A549 (cell line): Measurements from ENCODE around the gene FAXDC2. TPM values are rescaled to one million over a fixed set of nuclear protein-coding genes. Genes with fewer than 3 reads are reported as not detected.

Source experiments
- ATAC-seq, 2 experiments: fragments of 200-7000 bp in 1 of 2; fragments of >200 bp in 1 of 2; cut with Nextera tagmentation in 1 of 2; cut with Tn5 transposase in 1 of 2; 3 replicates each; pipeline versions ENCODE4 v1.8.0 to v1.9.1; 2018 to 2020; ENCODE audit warnings: mild to moderate bottlenecking in 1 of 2, moderate library complexity in 1 of 2
- CTCF ChIA-PET: fragments of 300-600 bp; sonication (Branson Sonifier 250); formaldehyde crosslinking; extraction: SDS; loops from one replicate; lab custom pipeline; 2021; ENCODE audit warnings: antibody characterized with exemption, inconsistent platforms; lab: Yijun Ruan, JAX
- POLR2A ChIA-PET: fragments of 350-600 bp; formaldehyde crosslinking; extraction: SDS; loops from one replicate; lab custom pipeline; 2021; ENCODE audit warnings: antibody characterized with exemption, inconsistent platforms; lab: Yijun Ruan, JAX
- DNase-seq, 2 experiments: peaks; one replicate each; pipeline versions ENCODE4 v3.0.0 to v3.0.0-alpha.2; 2011 to 2016; ENCODE audit warnings: low read depth in 1 of 2, low spot score in 1 of 2
- FAIRE-seq: peaks from 2 replicates; lab custom pipeline; 2011; peaks lifted over from hg19 to GRCh38; lab: Jason Lieb, UNC
- H3K27ac ChIP-seq, 2 experiments: fragments of >200 bp; sonication (Bioruptor Twin); formaldehyde crosslinking; 3 replicates each; pipeline ENCODE4 v1.5.1; 2016 to 2017
- H3K4me1 ChIP-seq: fragments of >200 bp; sonication (Bioruptor Twin); formaldehyde crosslinking; 3 replicates; pipeline ENCODE4 v1.6.1; 2016
- H3K4me2 ChIP-seq: fragments of >200 bp; sonication (Bioruptor Twin); formaldehyde crosslinking; 3 replicates; pipeline ENCODE4 v1.6.1; 2016
- H3K4me3 ChIP-seq: fragments of >200 bp; sonication (Bioruptor Twin); formaldehyde crosslinking; 3 replicates; pipeline ENCODE4 v1.5.1; 2016
- H3K9me3 ChIP-seq: fragments of >200 bp; sonication (Bioruptor Twin); formaldehyde crosslinking; 3 replicates; pipeline ENCODE4 v1.6.1; 2016
- ATOH8 ChIP-seq: fragments of 250-450 bp; sonication (Bioruptor Pico); IDR thresholded peaks from 2 replicates; pipeline ENCODE4 v1.5.0; 2020; ENCODE audit warnings: low read depth, mild to moderate bottlenecking, moderate library complexity
- CBX8 ChIP-seq: fragments of 200-600 bp; sonication (generic); IDR thresholded peaks from 2 replicates; pipeline ENCODE4 v1.6.1; 2016
- CEBPB ChIP-seq, 2 experiments: fragments of >200 bp in 1 of 2; sonication (Bioruptor Twin) in 1 of 2; formaldehyde crosslinking in 1 of 2; IDR thresholded peaks; 2 replicates each; pipeline ENCODE4 v1.6.1; 2012 to 2016
- CHD4 ChIP-seq: fragments of 200-600 bp; sonication (generic); IDR thresholded peaks from 2 replicates; pipeline ENCODE4 v1.6.1; 2016; ENCODE audit warnings: antibody characterized with exemption, mild to moderate bottlenecking, borderline replicate concordance
- E2F6 ChIP-seq: IDR thresholded peaks from 2 replicates; pipeline ENCODE4 v1.6.1; 2012; ENCODE audit warnings: low read depth, borderline replicate concordance
- EHMT2 ChIP-seq: fragments of 200-600 bp; sonication (generic); IDR thresholded peaks from 2 replicates; pipeline ENCODE4 v1.6.1; 2016; ENCODE audit warnings: antibody characterized with exemption, low read depth, mild to moderate bottlenecking, moderate library complexity
- ELK1 ChIP-seq: fragments of 150-350 bp; IDR thresholded peaks from 2 replicates; pipeline ENCODE4 v1.6.1; 2014; ENCODE audit warnings: low read depth, mild to moderate bottlenecking, low read length
- ESRRA ChIP-seq: fragments of 150-350 bp; IDR thresholded peaks from 2 replicates; pipeline ENCODE4 v1.6.1; 2014; ENCODE audit warnings: mild to moderate bottlenecking, low read length, borderline replicate concordance
- FOSL2 ChIP-seq, 2 experiments: fragments of 450-650 bp in 1 of 2; fragments of >200 bp in 1 of 2; sonication (Bioruptor Twin) in 1 of 2; formaldehyde crosslinking; IDR thresholded peaks; 2 replicates each; pipeline versions ENCODE4 v1.5.0 to v1.6.1; 2016 to 2020; ENCODE audit warnings: mild to moderate bottlenecking in 1 of 2, moderate library complexity in 1 of 2
- GATA3 ChIP-seq: IDR thresholded peaks from 2 replicates; pipeline ENCODE4 v1.6.1; 2012; ENCODE audit warnings: borderline replicate concordance
- HEYL ChIP-seq: fragments of 250-450 bp; sonication (Bioruptor Pico); IDR thresholded peaks from 2 replicates; pipeline ENCODE4 v1.8.0; 2021; ENCODE audit warnings: mild to moderate bottlenecking, moderate library complexity
- HOXB5 ChIP-seq: fragments of 250-450 bp; sonication (Bioruptor Pico); IDR thresholded peaks from 2 replicates; pipeline ENCODE4 v1.5.0; 2020; ENCODE audit warnings: mild to moderate bottlenecking, moderate library complexity
- JUNB ChIP-seq: fragments of >200 bp; sonication (Bioruptor Twin); formaldehyde crosslinking; IDR thresholded peaks from 2 replicates; pipeline ENCODE4 v1.6.1; 2016
- KDM1A ChIP-seq: fragments of 200-600 bp; sonication (generic); IDR thresholded peaks from 2 replicates; pipeline ENCODE4 v1.6.1; 2016; ENCODE audit warnings: low read depth, mild to moderate bottlenecking
- MAFK ChIP-seq: fragments of 450-650 bp; IDR thresholded peaks from 2 replicates; pipeline ENCODE4 v1.6.1; 2014; ENCODE audit not compliant: partially characterized antibody
- MAZ ChIP-seq: fragments of 150-350 bp; IDR thresholded peaks from 2 replicates; pipeline ENCODE4 v1.6.1; 2014; ENCODE audit warnings: antibody characterized with exemption, low read depth, low read length, borderline replicate concordance
- MYC ChIP-seq: IDR thresholded peaks from 2 replicates; pipeline ENCODE4 v1.6.1; 2012; ENCODE audit warnings: mild to moderate bottlenecking, inconsistent platforms, low read length, improper control_type of control experiment, borderline replicate concordance
- NFE2L2 ChIP-seq: fragments of 150-350 bp; conservative IDR thresholded peaks from 2 replicates; pipeline ENCODE4 v1.6.1; 2014; ENCODE audit warnings: low read length
- NR3C1 ChIP-seq: fragments of >200 bp; sonication (Bioruptor Twin); formaldehyde crosslinking; IDR thresholded peaks from 3 replicates; pipeline ENCODE4 v1.6.1; 2017
- PBX3 ChIP-seq: IDR thresholded peaks from 2 replicates; pipeline ENCODE4 v1.6.1; 2012
- RAD21 ChIP-seq, 2 experiments: fragments of >200 bp in 1 of 2; sonication (Bioruptor Twin) in 1 of 2; formaldehyde crosslinking in 1 of 2; IDR thresholded peaks in 1 of 2; conservative IDR thresholded peaks in 1 of 2; 2 replicates in 1 of 2; 3 replicates in 1 of 2; pipeline ENCODE4 v1.6.1; 2012 to 2018; ENCODE audit warnings: inconsistent platforms in 1 of 2
- RARB ChIP-seq: fragments of 250-450 bp; sonication (Bioruptor Pico); IDR thresholded peaks from 2 replicates; pipeline ENCODE4 v1.8.0; 2021; ENCODE audit warnings: mild to moderate bottlenecking, moderate library complexity
- RFX5 ChIP-seq: fragments of 450-650 bp; IDR thresholded peaks from 2 replicates; pipeline ENCODE4 v1.7.1; 2014; ENCODE audit warnings: antibody characterized with exemption, mild to moderate bottlenecking, moderate library complexity
- RNF2 ChIP-seq: fragments of 200-600 bp; sonication (generic); IDR thresholded peaks from 2 replicates; pipeline ENCODE4 v1.6.1; 2016; ENCODE audit warnings: low read depth, mild to moderate bottlenecking, antibody characterized with exemption, moderate library complexity, borderline replicate concordance
- USF2 ChIP-seq: fragments of 450-650 bp; IDR thresholded peaks from 2 replicates; pipeline ENCODE4 v1.6.1; 2014; ENCODE audit warnings: antibody characterized with exemption
- ZNF302 ChIP-seq: fragments of 250-450 bp; sonication (Bioruptor Pico); IDR thresholded peaks from 2 replicates; pipeline ENCODE4 v1.9.0; 2021; ENCODE audit warnings: inconsistent platforms, mild to moderate bottlenecking, moderate library complexity
- ZSCAN20 ChIP-seq: fragments of 250-450 bp; sonication (Bioruptor Pico); IDR thresholded peaks from 2 replicates; pipeline ENCODE4 v1.8.0; 2022; ENCODE audit warnings: mild to moderate bottlenecking, moderate library complexity
- WGBS: methylation state at CpG from one replicate; pipeline ENCODE4 v1.1.6; 2017; ENCODE audit errors: missing lambda C conversion rate; 5-methylcytosine and 5-hydroxymethylcytosine counted together
- polyA plus RNA-seq, 4 experiments: library from polyadenylated mRNA; depleted of rRNA in 3 of 4; stranded (reverse); fragments of >200 nt; fragmentation: RNase III in 1 of 4; extraction: RNeasy Plus Mini Kit Qiagen cat#74134 plus additional on column Dnase treatment in 1 of 4; gene quantifications; 2 replicates in 3 of 4; 3 replicates in 1 of 4; pipeline ENCODE4 v1.2.3, GENCODE V29; 2011 to 2017

FAXDC2 gene
- polyA plus RNA-seq, 2 of the 4 experiments (the other 2 are of a cell fraction): 0.14 to 0.94 TPM

GRCh38 chr5:154813158-154813557 is 37.2 kb downstream of the FAXDC2 start:
- WGBS: 84% methylated on average over 4 of the region's 4 CpGs
- H3K9me3 ChIP-seq: no peaks in the 10 kb centered on the region
- FAIRE-seq (no peak), DNase-seq (no peak), ATAC-seq (no peak)
- CTCF ChIA-PET: interaction anchor here (1.6 kb wide), 1 partner anchor 163 kb away, joined by 8 read pairs; no protein-coding TSS in a partner anchor
- peaks cover 8% of the 10 kb centered on the region; the same call in 1 of the 3 replicates for H3K4me1 ChIP-seq
- POLR2A ChIA-PET: no interaction called here
- H3K4me3 ChIP-seq: no peak overlapping the region
- H3K4me2 ChIP-seq: no peak overlapping the region
- no peak overlapping the region for H3K27ac ChIP-seq
- TF ChIP-seq NR3C1 (no peak), JUNB (no peak), MYC (no peak), FOSL2 (IDR thresholded peaks at IDR 0.05) (no peak), FOSL2 (CRISPR knock-in tag; IDR thresholded peaks at IDR 0.05) (no peak), HOXB5 (CRISPR knock-in tag) (no peak), MAZ (no peak), PBX3 (no peak), ZNF302 (CRISPR knock-in tag) (no peak), CEBPB (IDR thresholded peaks at IDR 0.05) (no peak), RNF2 (no peak), HEYL (CRISPR knock-in tag) (no peak), E2F6 (no peak), MAFK (no peak), RAD21 (conservative IDR thresholded peaks at IDR 0.05 in 1 of 2, IDR thresholded peaks at IDR 0.05 in 1 of 2) (no peak), USF2 (no peak), RARB (CRISPR knock-in tag) (no peak), GATA3 (no peak), CBX8 (no peak), ZSCAN20 (CRISPR knock-in tag) (no peak), KDM1A (no peak)

GRCh38 chr5:154811653-154812465 is 38.5 kb downstream of the FAXDC2 start:
- H3K4me3 ChIP-seq: no peak overlapping the region
- ATAC-seq: peak; percentile 86 to 87
- no peak overlapping the region for H3K4me2 ChIP-seq
- 25% methylated on average over 3 of the region's 3 CpGs for WGBS
- H3K4me1 ChIP-seq: peaks cover 8% of the 10 kb centered on the region; the same call in 1 of the 3 replicates
- peak; percentile 74 to 76 for DNase-seq
- no peaks in the 10 kb centered on the region for H3K9me3 ChIP-seq
- peak; percentile 59 for FAIRE-seq
- no peak overlapping the region for H3K27ac ChIP-seq
- ChIA-PET POLR2A (interaction anchor here (0.5 kb wide), 1 partner anchor 24 kb away, joined by 7 read pairs; no protein-coding TSS in a partner anchor), CTCF (interaction anchor here (0.8 to 1.5 kb wide), 10 partner anchors 10 to 161 kb away, joined by 3 to 5 read pairs (median 4); no protein-coding TSS in a partner anchor)
- TF ChIP-seq NFE2L2 (no peak), ZNF302 (CRISPR knock-in tag) (no peak), ZSCAN20 (CRISPR knock-in tag) (no peak), MAFK (peak; percentile 41), ESRRA (no peak), RAD21 (conservative IDR thresholded peaks at IDR 0.05 in 1 of 2, IDR thresholded peaks at IDR 0.05 in 1 of 2) (peak; percentile 81 to 83), EHMT2 (no peak), CHD4 (no peak), KDM1A (no peak), ELK1 (no peak), RFX5 (no peak), RARB (CRISPR knock-in tag) (no peak), PBX3 (no peak), ATOH8 (CRISPR knock-in tag) (no peak)
